GM21360 (cell line): ENCODE data around the gene CDH11.

ENCODE experiments used
- ATAC-seq: cut with Tn5 transposase; IDR thresholded peaks from one replicate; pipeline ENCODE4 v1.9.1; 2021; ENCODE audit warnings: mild to moderate bottlenecking, moderate library complexity; ENCODE audit not compliant: unreplicated experiment

The CDH11 gene

GRCh38 chr16:65121870-65122723 is at the start of gene CDH11:
Gene CDH11, minus strand, starts transcription at chr16:65122063. Its CDS starts 117,194 bp downstream, at chr16:65004869.
- ATAC-seq = no peak

- ATAC-seq = no peak
Measured at GRCh38 chr16:65154321-65154720, 32.5 kb upstream of the CDH11 start.

DNA sequence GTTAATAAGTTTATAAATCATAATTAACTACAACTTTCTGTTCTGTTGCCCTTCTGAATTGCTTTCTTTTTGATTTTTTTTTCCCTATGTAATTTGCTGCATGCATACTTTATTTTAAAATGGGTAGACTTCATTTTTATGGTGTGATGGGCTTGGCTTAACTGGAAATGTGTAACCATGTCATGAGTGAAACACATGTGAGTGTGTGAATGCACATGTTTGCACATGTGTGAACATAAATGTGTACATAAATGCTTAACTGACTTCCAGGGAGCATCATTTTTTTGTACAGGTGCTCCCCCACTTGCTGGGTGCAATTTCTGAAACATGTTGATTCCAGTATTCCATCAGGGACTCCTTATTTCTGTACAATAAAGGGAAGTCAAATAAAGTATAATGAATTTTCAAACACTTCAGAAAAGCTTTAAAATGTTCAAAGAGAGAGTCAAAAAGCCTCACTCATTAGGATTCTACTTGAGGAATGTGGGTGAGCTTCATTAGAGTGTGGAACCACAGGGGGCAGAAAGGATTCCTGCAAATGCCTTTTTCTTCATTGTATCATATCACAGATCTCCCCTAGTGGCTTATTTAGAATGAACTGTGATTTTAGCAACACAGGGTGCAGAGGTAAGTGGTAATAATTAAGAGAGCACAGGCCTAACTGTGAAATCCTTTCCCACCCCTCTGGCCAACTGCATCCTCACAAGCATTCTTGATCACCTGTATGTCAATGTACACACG is 31.7 kb upstream of the CDH11 start:
- ATAC-seq = no peak

- no peak for ATAC-seq
Measured at GRCh38 chr16:65148804-65149203, 26.9 kb upstream of the CDH11 start.

DNA sequence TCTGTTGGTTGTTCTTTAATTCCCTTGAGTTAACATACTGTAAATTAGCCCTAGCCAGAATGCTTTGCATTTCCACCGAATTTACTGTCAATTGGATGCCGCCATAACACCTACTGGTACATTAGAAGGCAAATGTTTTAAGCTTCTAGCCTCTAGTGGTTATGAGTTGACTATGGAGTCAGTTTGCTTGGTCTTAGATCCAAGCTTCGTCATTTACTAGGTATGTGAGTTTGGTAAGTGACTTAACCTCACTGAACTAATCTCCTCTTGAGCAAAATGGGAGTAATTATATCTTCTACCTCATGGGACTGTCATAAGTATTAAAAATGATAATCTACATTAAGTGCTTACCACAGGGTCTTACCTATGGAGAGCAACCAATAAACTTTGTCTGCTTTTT is 20.4 kb upstream of the CDH11 start:
- ATAC-seq = no peak

- no peak for ATAC-seq
Measured at GRCh38 chr16:65136681-65137080, 14.8 kb upstream of the CDH11 start.

- ATAC-seq = no peak
Measured at GRCh38 chr16:65126845-65127624, 5.2 kb upstream of the CDH11 start.

- ATAC-seq = no peak
Measured at GRCh38 chr16:65125871-65126270, 4.0 kb upstream of the CDH11 start.

DNA sequence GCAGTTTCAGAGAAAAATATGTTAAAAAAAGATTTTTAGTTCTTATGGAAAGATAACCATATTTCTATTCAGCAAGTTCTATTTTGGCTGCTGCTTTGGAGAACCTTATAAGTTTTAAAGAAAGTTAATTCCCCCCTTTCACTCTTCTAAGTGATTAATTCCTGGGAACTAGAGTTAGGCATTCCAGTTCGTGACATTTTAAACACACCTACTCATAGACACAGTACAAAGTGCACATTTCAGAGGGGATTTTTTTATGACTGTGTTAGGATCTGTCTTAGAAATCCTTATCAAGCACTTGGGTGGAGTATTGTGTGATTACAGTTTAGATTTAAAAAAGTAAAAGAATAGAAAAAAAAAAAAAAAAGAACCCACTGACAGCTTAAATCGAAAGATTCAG is 3.5 kb upstream of the CDH11 start:
- ATAC-seq = no peak

GRCh38 chr16:65124596-65124995 is 2.7 kb upstream of the CDH11 start:
- ATAC-seq = no peak

DNA sequence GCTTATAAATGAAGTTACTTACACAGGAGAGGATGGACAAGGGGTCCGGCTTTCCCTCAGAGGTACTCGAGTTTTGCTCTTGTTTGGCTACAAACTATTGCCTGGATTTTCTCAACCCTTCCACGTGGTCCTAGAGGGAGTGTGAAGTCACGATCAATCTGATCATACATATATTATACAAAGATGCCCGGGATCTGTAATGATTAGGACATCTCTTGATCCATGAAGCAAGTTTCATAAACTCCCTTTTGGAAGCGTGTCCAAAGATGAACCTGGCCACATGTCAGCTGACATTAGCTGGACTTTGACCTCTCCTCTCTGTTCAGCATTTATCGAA is 2.3 kb upstream of the CDH11 start:
- ATAC-seq = no peak

GRCh38 chr16:65123396-65124211 is 1.7 kb upstream of the CDH11 start:
- ATAC-seq = no peak

DNA sequence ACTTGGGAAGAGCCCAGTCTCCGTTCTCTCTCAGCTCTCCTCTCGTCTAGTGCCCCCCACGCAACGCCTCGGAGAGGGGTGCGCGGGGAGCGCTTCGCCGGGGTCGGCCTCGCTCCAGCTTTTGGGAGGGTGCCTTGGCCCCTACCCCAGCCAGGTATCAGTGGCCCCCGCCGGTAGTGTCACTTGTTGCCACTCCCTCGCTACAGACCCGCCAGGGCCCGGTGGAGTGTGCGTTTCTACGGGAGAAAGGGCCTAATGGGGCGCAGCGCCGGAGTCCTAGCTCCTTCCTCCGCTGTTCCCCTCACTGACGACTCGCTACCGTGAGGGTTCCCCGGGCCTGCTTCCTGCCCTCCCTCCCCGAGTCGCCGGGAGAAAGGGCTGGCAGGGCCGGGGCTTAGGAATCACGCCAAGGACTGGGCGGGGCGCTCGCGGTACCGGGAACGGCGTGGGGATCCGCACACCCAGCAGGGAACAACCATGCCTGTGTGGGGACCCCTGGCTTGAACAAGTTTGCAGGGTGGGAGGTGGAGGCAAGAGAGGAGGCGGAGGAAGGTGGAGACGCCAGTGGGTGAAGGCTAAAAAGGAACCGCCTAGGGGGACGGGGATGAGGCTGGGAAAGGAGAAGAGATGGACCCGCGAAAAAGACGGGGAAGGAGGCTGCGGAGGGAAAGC is 997 bp upstream of the CDH11 start:
- ATAC-seq = no peak

- ATAC-seq = no peak
Measured at GRCh38 chr16:65120831-65121721, 787 bp downstream of the CDH11 start.

GRCh38 chr16:65120461-65120830 is 1.4 kb downstream of the CDH11 start:
- ATAC-seq = no peak

- no peak for ATAC-seq
Measured at GRCh38 chr16:65119901-65120401, 1.9 kb downstream of the CDH11 start.

DNA sequence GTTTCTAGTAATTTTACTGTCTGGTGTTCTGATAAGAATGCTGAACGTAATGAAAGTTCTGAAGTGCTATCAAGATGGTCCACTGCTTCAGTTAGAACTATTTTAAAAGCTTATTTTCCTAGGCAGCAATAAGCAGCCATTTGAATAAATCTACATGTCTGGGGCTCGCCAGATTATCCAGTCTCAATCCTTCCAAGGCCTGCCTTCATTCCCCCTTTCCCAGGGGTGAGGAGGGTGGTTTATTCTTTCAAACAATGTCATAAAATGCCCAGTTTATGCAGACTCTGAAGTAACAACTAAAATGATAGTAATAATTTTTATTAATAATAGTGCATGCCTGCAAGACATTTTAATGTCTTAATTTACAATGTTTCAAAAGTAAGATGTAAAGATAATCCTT is 2.4 kb downstream of the CDH11 start:
- ATAC-seq = no peak

DNA sequence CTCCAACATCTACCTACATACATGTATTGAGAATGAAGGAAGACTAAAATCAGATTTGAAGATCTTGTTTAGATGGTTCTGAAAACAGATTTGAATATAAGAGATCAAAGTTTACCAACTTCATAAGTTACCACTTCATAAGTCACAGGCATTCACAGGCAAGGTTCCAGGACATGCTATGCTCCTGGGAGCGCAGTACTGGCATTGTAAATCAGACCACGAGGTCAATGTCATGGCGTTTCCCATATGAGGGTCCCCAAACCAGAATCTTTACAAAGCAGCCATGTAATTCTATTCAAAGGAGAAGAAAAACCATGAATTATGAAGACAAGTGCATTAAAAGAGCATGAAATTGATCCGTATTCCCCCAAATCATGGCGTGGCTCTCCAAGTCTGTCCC is 3.0 kb downstream of the CDH11 start:
- no peak for ATAC-seq

GRCh38 chr16:65117811-65118448 is 3.9 kb downstream of the CDH11 start:
- peak; percentile 82 for ATAC-seq
